Left lobe of liver (tissue), 2 donors: ENCODE measurements around the gene TMPO. TPM values are rescaled to one million over a fixed set of nuclear protein-coding genes. Genes with fewer than 3 reads are reported as not detected.
A peak's percentile ranks its signal among the peaks of the same experiment; 100 is the strongest.
"Not testable (repeated sequence)": the region's sequence is repeated elsewhere in the genome, so short reads cannot be mapped to it uniquely, and the experiment has no call there.

Experiments
- ATAC-seq: fragments of 200-7000 bp; cut with Tn5 transposase; one replicate; pipeline ENCODE4 v1.9.1; 2020; ENCODE audit warnings: mild to moderate bottlenecking, moderate library complexity
- DNase-seq: peaks from one replicate; pipeline ENCODE4 v3.0.0-alpha.2; 2020; ENCODE audit warnings: low spot score
- total RNA-seq: library from RNA; stranded (reverse); gene quantifications from one replicate; pipeline ENCODE4 v1.2.1, GENCODE V29; 2021
- donor health status: DM: no; HTN: no; CAD: no; lungs with moderate emphysema.
- donor health status: DM: no; HTN: yes; CAD: no.

The TMPO gene
- total RNA-seq, 1 donor from 2014 or later, result 29.7 TPM

DNA sequence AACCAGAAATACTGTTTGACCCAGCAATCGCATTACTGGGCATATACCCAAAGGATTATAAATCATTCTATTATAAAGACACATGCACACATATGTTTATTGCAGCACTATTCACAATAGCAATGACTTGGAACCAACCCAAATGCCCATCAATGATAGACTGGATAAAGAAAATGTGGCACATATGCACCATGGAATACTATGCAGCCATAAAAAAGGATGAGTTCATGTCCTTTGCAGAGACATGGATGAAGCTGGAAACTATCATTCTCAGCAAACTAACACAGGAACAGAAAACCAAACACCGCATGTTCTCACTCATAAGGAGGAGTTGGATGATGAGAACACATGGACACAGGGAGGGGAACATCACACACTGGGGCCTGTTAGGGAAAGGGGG is 61.4 kb downstream of the TMPO start:
- ATAC-seq, DNase-seq: not testable (repeated sequence)

DNA sequence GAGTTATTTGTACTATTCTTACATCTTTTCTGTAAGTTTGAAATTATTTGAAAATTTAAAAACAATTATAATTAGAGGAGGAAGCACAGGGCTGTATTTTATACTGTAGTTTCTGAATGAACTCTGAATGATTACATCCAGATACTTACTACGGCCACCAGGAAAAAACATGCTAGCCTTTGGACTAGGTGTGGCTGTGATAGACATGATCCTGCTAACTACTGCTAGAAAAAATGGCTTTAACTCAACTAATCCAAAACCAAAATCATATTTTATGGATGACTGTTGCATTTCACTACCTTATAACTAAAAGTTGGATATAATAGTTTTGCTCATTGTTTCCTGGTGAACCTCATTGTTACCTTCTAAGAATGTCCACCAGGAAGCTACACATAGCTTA is 63.0 kb downstream of the TMPO start:
- ATAC-seq, result no peak

DNA sequence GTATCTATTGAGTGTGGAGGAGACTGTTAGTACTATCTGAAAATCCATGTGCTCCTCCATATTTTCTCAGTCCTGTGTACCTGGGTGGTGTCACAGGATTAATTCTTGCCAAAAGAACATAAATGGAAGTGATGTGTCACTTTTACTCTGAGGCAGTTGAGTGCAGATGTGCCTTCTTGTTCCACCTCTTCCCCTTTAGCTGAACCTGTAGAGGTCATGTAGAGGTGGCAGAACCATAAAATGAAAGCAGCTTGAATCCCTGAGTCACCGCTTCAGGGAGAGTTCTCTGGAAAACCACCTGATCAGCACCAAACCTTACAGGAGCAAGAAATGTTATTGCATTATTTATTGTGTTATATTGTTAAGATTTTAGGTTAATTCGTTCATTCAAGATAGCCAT is 63.4 kb downstream of the TMPO start:
- ATAC-seq, result no peak
- no peak for DNase-seq

More for the DNA sequence above, 63.0 kb downstream of the TMPO start:
- no peak for DNase-seq

DNA sequence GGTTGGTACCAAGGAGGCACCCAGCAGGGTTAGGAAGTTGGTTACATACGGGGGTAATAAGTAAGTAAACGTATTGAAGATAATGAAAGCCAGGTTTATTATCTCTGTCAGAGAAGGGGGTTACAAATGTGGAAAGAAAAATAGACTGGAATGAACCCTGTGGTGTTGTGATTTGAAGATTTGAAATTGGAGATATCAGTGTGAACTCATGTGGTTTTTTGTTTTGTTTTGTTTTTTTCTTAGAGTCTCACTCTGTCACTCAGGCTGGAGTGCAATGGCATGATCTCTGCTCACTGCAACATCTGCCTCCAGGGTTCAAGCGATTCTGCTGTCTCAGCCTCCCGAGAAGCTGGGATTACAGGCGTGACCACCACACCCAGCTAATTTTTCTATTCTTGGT is 64.0 kb downstream of the TMPO start:
- DNase-seq (no peak), ATAC-seq (no peak)

DNA sequence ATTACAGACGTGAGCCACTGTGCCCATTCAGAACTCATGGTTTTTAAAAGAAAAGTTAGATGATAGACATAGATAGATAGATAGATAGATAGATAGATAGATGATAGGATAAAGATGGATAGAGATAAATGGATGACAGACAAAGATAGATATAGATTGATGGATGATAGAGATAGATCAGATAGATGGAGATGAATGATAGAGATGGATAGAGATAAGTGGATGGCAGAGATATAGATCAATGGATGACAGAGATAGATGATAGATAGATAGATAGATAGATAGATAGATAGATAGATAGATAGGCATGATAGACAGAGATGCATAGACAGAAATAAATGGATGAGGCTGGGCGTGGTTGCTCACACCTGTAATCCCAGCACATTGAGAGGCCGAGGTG is 64.4 kb downstream of the TMPO start:
- DNase-seq, result no peak
- no peak for ATAC-seq

DNA sequence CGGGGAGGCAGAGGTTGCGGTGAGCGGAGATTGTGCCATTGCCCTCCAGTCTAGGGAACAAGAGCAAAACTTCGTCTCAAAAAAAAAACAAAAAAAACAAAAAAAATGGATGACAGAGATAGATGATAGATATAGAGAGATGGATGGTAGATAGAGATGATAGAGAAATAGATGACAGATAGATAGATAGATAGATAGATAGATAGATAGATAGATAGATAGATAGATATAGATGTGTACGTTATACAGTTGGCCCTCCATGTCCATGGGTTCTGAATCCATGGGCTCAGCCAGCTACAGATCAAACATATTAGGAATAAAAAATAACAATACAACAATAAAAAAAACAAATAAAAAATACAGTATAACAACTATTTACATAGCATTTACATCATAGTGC is 65.3 kb downstream of the TMPO start:
- no peak for ATAC-seq
- DNase-seq, result no peak

DNA sequence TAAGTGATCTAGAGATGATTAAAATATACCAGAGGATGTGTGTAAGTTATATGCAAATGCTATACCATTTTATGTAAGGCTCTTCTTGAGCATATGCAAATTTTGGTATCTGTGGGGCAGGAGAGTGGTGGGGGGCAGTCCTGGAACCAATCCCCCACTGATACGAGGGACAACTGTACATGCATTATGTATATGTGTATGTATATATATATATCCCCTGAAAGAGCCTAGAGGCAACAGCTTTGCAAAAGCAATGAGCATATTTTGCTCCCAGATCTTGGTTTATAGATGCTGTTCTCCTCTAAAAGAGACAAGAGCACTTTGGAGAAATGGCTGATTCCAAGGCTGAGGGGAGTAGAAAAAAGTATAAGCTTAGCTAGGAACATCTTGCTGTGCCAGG is 65.7 kb downstream of the TMPO start:
- no peak for ATAC-seq
- DNase-seq, result no peak

DNA sequence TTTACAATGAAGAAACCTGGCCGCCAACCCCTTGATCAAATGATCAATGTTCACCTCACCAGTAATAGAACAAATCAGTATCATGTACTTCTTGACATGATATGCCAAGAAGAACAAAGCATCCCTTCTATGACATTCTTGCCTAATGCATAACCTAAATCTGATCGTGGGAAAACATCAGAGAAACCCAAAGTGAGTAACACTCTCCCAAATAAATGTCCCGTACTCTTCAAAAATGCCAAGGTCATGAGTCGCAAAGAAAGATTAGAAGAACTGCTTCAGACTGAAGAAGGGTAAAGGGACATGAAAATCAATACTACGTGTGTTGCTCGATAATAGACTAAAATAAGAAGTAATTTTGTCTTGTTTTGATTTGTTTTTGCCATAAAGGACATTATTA is 66.7 kb downstream of the TMPO start:
- no peak for ATAC-seq
- no peak for DNase-seq

DNA sequence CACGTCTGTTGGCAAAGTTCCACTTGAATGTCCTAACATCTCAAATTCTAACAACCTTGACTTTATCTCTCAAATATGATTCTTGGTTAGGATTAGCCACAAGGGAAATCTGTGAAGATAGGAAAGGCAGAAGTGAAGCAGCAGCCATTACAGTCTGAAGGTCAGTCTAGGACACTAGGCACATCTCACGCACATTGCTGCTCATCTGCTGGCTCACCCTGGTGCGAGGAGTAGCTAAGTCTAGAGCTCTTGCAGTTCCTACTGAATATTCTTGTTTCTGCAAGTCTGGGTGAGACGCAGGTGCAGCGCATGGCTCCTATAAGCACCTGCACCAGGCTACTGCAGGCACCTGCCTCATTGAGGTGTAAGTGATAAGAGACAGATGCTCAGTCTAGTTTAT is 71.7 kb downstream of the TMPO start:
- no peak for DNase-seq
- no peak for ATAC-seq

DNA sequence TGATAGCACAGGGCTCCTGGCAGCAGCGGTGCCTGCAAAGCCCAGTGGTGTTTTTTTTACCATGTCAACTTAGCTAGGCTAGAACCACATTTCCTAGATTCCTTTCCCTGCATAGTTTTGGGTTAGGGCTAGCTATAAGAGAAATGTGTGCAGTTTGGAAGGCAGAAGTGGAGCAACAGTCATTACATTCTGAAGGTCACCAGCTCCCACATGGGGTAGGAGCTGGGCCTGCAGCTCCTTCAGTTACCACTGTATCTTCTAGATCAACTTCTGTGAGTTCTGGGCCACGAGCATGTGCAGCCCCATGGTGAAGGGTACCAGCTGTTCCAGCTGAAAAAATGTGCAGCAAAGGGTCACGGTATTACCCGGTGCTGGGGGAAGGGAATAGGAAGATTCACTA is 75.8 kb downstream of the TMPO start:
- DNase-seq (no peak), ATAC-seq (no peak)

DNA sequence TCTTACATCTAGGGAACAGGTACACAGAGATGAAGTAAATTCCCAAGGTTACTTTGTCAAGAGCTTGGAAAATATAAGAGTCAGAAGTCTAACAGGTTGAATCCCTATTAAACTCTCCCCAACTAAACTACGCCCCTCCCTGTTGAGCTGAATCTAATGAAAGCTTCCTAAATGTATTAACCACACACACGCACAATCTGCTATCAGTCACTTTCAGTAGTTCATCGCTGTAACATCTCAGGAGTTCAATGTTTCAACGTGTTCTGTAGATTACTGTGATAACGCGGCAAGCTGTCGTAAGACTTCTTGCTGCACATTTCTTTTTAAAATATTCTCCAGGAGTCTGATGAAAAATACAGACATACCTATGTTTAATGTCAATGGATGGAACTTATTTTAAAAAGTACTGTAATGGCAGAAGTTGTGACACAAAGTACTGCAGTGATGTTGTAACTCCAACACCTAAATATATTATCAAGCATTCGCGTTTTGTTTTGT is 77.5 kb downstream of the TMPO start:
- ATAC-seq (peak; percentile 9), DNase-seq (no peak)

DNA sequence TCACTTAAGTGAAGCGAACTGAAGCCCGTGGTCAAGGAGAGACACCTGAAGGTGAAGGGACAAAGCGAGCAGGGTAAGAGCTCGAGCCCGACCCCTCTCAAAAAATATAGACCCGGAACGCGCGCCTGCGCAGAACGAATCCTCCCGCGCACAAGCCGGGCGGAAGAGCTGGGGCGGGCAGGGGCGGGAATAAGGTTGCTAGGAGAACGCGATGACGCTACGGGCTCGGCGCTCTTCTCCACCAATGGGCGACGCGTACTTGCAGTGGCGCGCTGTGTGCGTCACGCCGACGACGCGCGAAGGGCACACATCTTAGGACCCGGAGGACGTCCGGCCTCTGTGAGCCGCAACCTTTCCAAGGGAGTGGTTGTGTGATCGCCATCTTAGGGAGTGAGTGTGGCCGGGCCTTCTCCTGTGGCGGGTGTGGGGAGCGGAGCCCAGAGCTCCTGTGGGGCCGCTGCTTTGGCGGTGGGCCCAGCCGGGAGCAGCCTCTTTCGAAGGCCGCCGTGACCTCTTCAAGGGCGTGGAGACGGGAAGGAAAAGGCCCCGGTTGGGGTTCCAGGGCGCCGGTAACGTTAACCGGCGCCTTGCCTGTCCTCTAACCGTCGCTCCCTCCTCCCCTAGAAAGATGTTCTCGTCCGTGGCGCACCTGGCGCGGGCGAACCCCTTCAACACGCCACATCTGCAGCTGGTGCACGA is 78.1 kb downstream of the TMPO start, which contains the start of gene SLC25A3:
SLC25A3 (plus strand) TSS at position 336 of the 699 bp plus-strand sequence; CDS start at position 629, 293 bp downstream.
- ATAC-seq (peak; percentile 96), DNase-seq (peak; percentile 97)

DNA sequence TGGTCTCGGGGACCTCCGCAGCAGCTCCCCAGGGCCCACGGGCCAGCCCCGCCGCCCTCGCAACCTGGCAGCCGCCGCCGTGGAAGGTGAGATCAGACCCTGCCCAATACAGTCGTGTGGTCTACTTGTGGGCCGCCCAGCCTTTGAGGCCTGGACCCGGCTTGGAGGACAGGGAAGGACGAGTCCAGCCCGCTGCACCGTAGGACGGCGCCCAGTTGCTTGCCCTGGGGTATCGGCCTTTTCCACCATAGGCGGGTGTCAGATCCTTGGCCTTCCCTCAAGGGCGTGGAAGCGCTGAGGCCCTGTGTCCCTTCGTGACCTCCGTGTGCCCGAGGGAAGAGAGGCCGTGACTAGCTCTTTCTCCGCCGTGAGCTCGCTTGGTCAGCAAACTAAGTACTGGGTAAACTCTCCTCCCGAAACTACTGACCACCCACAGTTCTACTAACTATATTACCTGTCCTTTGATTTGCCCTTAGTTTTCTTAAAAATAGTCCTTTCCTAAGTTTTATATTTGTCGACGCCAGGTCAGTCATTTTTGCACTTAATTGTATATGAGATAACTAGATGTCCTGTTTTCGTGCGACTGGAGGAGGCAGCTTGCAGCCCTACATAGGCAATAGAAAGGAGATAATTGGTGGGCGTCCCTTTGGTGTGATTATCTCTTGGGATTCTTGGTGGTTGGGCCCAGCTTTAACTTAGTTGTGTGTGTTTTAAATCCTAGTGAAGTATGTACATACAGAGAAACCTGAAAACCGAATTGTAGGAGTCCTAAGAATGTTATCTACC is 78.9 kb downstream of the TMPO start:
- DNase-seq (peak; percentile 63), ATAC-seq (peak; percentile 56)

DNA sequence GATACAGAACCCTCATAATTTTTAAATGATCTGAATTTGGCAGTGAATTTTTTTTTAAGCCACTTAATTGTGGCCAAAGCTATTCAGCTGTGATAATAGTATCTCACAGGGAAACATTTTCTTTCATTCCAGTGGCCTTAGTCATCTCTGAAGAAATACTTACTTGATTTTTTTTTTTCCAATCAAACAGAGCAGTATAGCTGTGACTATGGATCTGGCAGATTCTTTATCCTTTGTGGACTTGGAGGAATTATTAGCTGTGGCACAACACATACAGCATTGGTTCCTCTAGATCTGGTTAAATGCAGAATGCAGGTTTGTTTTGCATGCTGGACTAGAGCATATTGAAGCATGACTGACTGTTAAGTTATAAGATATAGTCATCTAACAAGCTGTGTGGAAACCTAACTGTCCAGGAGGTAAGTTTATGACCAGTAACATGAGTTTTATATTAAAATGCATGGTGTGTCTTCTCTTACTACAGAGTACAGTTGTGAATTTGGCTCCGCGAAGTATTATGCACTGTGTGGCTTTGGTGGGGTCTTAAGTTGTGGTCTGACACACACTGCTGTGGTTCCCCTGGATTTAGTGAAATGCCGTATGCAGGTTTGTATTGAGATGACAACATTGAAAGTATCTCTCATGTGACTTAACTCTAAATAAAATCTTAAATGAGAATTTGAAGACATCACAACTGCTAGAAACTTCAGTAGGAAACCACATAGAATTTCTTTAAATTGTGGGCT is 80.0 kb downstream of the TMPO start:
- ATAC-seq, result no peak
- DNase-seq, result no peak

DNA sequence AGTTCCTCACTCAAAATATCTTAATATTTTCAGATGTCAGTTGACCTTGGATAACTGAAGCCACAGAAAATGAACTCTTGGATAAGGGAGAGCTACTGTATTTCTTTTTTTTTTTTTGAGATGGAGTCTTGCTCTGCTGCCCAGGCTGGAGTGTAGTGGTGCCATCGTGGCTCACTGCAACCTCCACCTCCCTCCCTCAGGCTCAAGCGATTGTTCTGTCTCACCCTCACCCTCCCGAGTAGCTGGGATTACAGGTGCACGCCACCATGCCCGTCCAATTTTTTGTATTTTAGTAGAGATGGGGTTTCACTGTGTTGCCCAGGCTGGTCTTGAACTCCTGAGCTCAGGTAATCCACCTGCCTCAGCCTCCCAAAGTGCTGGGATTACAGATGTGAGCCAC is 81.9 kb downstream of the TMPO start:
- not testable (repeated sequence) for DNase-seq, ATAC-seq

Other genes starting within 250 kb of the TMPO start
- 286 TPM for gene SLC25A3, start 78.1 kb downstream of the TMPO start, total RNA-seq
- 2.6 TPM for gene IKBIP, start 129.2 kb downstream of the TMPO start, total RNA-seq
- 5.3 TPM for gene APAF1, start 129.7 kb downstream of the TMPO start, total RNA-seq